Measurements from ENCODE around the gene FBN3. TPM values are rescaled to one million over a fixed set of nuclear protein-coding genes. Genes with fewer than 3 reads are reported as not detected.

Gene FBN3
- polyA plus RNA-seq, 1 of the 3 experiments (the other 2 are of a cell fraction): not detected

DNA sequence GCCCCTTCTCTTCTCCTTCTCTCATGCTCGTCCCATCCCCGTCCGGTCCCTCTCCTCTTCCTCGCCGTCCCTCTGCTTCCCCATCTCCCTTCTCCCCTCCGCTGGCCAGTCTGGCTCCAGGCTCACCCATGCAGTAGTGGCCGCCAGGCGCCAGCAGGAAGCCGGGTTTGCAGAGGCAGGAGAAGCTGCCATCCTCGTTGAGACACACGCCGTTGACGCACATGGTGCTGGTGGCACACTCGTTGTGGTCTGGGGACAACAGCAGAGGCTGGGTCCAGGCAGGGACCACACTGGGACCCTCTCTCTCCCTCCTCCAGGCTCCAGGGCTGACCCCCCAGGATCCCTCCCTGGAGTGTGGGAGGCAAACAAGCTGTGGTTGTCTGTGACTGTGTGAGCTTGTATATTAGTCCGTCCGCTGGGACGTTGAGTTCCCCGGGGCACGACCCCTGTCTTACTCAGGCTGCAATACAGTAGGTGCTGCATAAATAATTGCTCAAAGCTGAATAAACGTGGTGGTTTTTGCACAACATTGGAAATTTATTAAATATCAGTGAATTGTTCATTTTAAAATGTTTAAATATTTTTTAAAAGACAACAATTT lies 16.4 kb downstream of the FBN3 start:
- no peak overlapping the region for H3K9ac ChIP-seq
- no peaks in the 10 kb centered on the region for H3K79me2 ChIP-seq (ENCODE audit: insufficient read depth)
- no peaks in the 10 kb centered on the region for H3K36me3 ChIP-seq (replicated peaks in 1 of 2; ENCODE audit: control insufficient read depth in 1 of 2, insufficient read depth in 2 of 2, low read length in 1 of 2)
- CTCF ChIA-PET: no interaction called here
- POLR2A ChIA-PET: no interaction called here
- 64% methylated on average over 19 of the region's 20 CpGs for WGBS (ENCODE audit: low lambda C conversion rate)
- H3K27me3 ChIP-seq (ENCODE audit: insufficient read depth): peaks cover 12% of the 10 kb centered on the region
- H3K9me3 ChIP-seq: no peaks in the 10 kb centered on the region
- no peak overlapping the region for H3K27ac ChIP-seq (ENCODE audit: low read depth in 2 of 2, low read length in 1 of 2)
- no peaks in the 10 kb centered on the region for H3F3A ChIP-seq (replicated peaks; ENCODE audit: insufficient read depth)
- H2AFZ ChIP-seq (ENCODE audit: low read depth): no peak overlapping the region
- H3K4me1 ChIP-seq (ENCODE audit: control insufficient read depth in 1 of 2, insufficient read depth in 2 of 2, low read depth in 1 of 2, low read length in 1 of 2): peaks cover 0 to 8% of the 10 kb centered on the region in 2 experiments; a peak in 1 of 4 replicates
- DNase-seq: no peak
- H3K4me2 ChIP-seq: no peak overlapping the region
- TF ChIP-seq FOSL2 (IDR thresholded peaks at IDR 0.05; ENCODE audit: borderline replicate concordance, low read depth) (no peak), RAD21 (IDR thresholded peaks at IDR 0.05; ENCODE audit: low read length) (no peak), SMC3 (IDR thresholded peaks at IDR 0.05; ENCODE audit: low read depth, low read length) (no peak), TAF1 (IDR thresholded peaks at IDR 0.05; ENCODE audit: borderline replicate concordance, low read depth, low read length) (no peak), JUND (IDR thresholded peaks at IDR 0.05) (no peak), TEAD4 (IDR thresholded peaks at IDR 0.05; ENCODE audit: borderline replicate concordance, insufficient read depth) (no peak)
- TF ChIP-seq, protein P1, sequence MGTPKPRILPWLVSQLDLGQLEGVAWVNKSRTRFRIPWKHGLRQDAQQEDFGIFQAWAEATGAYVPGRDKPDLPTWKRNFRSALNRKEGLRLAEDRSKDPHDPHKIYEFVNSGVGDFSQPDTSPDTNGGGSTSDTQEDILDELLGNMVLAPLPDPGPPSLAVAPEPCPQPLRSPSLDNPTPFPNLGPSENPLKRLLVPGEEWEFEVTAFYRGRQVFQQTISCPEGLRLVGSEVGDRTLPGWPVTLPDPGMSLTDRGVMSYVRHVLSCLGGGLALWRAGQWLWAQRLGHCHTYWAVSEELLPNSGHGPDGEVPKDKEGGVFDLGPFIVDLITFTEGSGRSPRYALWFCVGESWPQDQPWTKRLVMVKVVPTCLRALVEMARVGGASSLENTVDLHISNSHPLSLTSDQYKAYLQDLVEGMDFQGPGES (IDR thresholded peaks at IDR 0.05; ENCODE audit: low read depth, low read length): no peak
- TF ChIP-seq, protein P2, sequence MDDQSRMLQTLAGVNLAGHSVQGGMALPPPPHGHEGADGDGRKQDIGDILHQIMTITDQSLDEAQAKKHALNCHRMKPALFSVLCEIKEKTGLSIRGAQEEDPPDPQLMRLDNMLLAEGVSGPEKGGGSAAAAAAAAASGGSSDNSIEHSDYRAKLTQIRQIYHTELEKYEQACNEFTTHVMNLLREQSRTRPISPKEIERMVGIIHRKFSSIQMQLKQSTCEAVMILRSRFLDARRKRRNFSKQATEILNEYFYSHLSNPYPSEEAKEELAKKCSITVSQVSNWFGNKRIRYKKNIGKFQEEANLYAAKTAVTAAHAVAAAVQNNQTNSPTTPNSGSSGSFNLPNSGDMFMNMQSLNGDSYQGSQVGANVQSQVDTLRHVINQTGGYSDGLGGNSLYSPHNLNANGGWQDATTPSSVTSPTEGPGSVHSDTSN (IDR thresholded peaks at IDR 0.05): no peak
- TF ChIP-seq, protein P3, sequence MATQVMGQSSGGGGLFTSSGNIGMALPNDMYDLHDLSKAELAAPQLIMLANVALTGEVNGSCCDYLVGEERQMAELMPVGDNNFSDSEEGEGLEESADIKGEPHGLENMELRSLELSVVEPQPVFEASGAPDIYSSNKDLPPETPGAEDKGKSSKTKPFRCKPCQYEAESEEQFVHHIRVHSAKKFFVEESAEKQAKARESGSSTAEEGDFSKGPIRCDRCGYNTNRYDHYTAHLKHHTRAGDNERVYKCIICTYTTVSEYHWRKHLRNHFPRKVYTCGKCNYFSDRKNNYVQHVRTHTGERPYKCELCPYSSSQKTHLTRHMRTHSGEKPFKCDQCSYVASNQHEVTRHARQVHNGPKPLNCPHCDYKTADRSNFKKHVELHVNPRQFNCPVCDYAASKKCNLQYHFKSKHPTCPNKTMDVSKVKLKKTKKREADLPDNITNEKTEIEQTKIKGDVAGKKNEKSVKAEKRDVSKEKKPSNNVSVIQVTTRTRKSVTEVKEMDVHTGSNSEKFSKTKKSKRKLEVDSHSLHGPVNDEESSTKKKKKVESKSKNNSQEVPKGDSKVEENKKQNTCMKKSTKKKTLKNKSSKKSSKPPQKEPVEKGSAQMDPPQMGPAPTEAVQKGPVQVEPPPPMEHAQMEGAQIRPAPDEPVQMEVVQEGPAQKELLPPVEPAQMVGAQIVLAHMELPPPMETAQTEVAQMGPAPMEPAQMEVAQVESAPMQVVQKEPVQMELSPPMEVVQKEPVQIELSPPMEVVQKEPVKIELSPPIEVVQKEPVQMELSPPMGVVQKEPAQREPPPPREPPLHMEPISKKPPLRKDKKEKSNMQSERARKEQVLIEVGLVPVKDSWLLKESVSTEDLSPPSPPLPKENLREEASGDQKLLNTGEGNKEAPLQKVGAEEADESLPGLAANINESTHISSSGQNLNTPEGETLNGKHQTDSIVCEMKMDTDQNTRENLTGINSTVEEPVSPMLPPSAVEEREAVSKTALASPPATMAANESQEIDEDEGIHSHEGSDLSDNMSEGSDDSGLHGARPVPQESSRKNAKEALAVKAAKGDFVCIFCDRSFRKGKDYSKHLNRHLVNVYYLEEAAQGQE (IDR thresholded peaks at IDR 0.05; ENCODE audit: low read depth, low read length): no peak
- no peaks in the 10 kb centered on the region for H4K20me1 ChIP-seq (ENCODE audit: insufficient read depth)
- no peaks in the 10 kb centered on the region for H3K9me2 ChIP-seq
- no peak overlapping the region for H3K4me3 ChIP-seq (ENCODE audit: low read depth in 2 of 2, low read length in 1 of 2)

DNA sequence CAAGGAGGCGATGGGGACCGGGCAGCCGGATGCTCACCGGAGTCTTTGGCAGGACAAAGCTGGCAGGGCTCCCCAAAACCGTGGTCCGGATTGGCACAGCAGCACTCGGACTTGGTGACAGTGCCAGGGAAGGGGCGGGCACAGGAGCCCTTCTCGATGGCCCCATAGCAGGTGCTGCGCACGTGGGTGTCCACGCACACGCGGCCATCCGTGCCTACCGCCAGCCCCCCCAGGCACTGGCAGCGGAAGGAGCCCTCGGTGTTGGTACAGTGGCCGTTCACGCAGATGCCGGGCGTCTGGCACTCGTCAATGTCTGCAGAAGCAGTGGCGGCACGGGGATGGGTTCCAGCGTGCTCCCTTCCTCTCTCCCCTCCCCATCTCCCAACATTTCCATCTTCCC lies 17.9 kb downstream of the FBN3 start:
- peaks cover 0 to 8% of the 10 kb centered on the region in 2 experiments; a peak in 1 of 4 replicates for H3K4me1 ChIP-seq (ENCODE audit: control insufficient read depth in 1 of 2, insufficient read depth in 2 of 2, low read depth in 1 of 2, low read length in 1 of 2)
- WGBS (ENCODE audit: low lambda C conversion rate): 25% methylated on average over 16 of the region's 26 CpGs
- peaks cover 12% of the 10 kb centered on the region for H3K27me3 ChIP-seq (ENCODE audit: insufficient read depth)
- no peaks in the 10 kb centered on the region for H3K36me3 ChIP-seq (replicated peaks in 1 of 2; ENCODE audit: control insufficient read depth in 1 of 2, insufficient read depth in 2 of 2, low read length in 1 of 2)
- no peaks in the 10 kb centered on the region for H3F3A ChIP-seq (replicated peaks; ENCODE audit: insufficient read depth)
- no peak overlapping the region for H3K9ac ChIP-seq
- H2AFZ ChIP-seq (ENCODE audit: low read depth): no peak overlapping the region
- H3K4me3 ChIP-seq (ENCODE audit: low read depth in 2 of 2, low read length in 1 of 2): no peak overlapping the region
- H3K4me2 ChIP-seq: no peak overlapping the region
- ChIA-PET CTCF (interaction anchor here (0.6 to 1.5 kb wide), 2 partner anchors 11 to 122 kb away, joined by 3 read pairs; no protein-coding TSS in a partner anchor), POLR2A (no interaction called here)
- no peaks in the 10 kb centered on the region for H3K9me3 ChIP-seq
- no peaks in the 10 kb centered on the region for H3K9me2 ChIP-seq
- H3K27ac ChIP-seq (ENCODE audit: low read depth in 2 of 2, low read length in 1 of 2): no peak overlapping the region
- H3K79me2 ChIP-seq (ENCODE audit: insufficient read depth): no peaks in the 10 kb centered on the region
- no peaks in the 10 kb centered on the region for H4K20me1 ChIP-seq (ENCODE audit: insufficient read depth)
- TF ChIP-seq RAD21 (IDR thresholded peaks at IDR 0.05; ENCODE audit: low read length): no peak
- no peak for TF ChIP-seq NFIC (IDR thresholded peaks at IDR 0.05; ENCODE audit: borderline replicate concordance)
- TF ChIP-seq RCOR1 (IDR thresholded peaks at IDR 0.05; ENCODE audit: low read length): peak; percentile 33; the same call in 1 of the 2 replicates
- peak in 1 of 2 experiments; percentile 49; a peak in 1 of 4 replicates for TF ChIP-seq EP300 (IDR thresholded peaks at IDR 0.05; ENCODE audit: borderline replicate concordance in 1 of 2, low read depth in 1 of 2, low read length in 1 of 2)
- 0 out of 2 replicates have a peak, but pooled peaks have one; percentile 50 for TF ChIP-seq MXI1 (IDR thresholded peaks at IDR 0.05; ENCODE audit: low read depth, low read length)
- no peak for TF ChIP-seq TEAD4 (IDR thresholded peaks at IDR 0.05; ENCODE audit: borderline replicate concordance, insufficient read depth)
- no peak for TF ChIP-seq FOSL2 (IDR thresholded peaks at IDR 0.05; ENCODE audit: borderline replicate concordance, low read depth)
- DNase-seq: peak; percentile 87
